DND-41 (cell line): ENCODE measurements around the gene GABRB3.

Experiments
- EZH2 ChIP-seq: IDR thresholded peaks from 3 replicates; pipeline ENCODE4 v1.6.1; 2012; ENCODE audit warnings: borderline replicate concordance, low read depth, mild to moderate bottlenecking, moderate library complexity, low read length, inconsistent platforms; ENCODE audit not compliant: severe bottlenecking
- TF ChIP-seq, protein P1 (sequence below): IDR thresholded peaks from 2 replicates; pipeline ENCODE4 v1.5.1; 2012; ENCODE audit warnings: borderline replicate concordance, low read length, moderate library complexity, mild to moderate bottlenecking; ENCODE audit not compliant: poor library complexity, severe bottlenecking; ENCODE audit errors: extremely low read depth

DNA sequence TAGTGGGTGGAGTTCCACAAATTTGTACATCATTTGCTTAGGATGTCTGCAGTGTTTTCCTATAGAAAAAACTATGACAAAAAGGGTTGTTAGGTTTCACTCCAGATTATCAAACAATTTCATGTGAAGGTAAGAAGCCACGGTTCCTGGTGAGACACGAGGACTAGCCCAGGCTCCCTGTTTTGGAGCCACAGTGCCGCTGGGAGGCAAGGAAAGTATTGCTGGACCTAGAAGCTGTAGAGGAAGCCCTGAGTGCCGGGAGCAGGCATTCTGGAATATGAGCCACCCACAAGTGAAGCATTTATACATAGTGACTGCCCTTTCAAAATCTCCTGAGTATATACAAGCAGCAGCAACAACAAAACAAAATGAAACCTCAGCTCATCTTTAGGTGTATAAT is 142.0 kb downstream of the GABRB3 start:
- TF ChIP-seq, protein P1, sequence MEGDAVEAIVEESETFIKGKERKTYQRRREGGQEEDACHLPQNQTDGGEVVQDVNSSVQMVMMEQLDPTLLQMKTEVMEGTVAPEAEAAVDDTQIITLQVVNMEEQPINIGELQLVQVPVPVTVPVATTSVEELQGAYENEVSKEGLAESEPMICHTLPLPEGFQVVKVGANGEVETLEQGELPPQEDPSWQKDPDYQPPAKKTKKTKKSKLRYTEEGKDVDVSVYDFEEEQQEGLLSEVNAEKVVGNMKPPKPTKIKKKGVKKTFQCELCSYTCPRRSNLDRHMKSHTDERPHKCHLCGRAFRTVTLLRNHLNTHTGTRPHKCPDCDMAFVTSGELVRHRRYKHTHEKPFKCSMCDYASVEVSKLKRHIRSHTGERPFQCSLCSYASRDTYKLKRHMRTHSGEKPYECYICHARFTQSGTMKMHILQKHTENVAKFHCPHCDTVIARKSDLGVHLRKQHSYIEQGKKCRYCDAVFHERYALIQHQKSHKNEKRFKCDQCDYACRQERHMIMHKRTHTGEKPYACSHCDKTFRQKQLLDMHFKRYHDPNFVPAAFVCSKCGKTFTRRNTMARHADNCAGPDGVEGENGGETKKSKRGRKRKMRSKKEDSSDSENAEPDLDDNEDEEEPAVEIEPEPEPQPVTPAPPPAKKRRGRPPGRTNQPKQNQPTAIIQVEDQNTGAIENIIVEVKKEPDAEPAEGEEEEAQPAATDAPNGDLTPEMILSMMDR, result no peak
- no peak for TF ChIP-seq EZH2
